Endothelial cell (in vitro differentiated cells): ENCODE data around the gene SKIDA1. TPM values are rescaled to one million over a fixed set of nuclear protein-coding genes. Genes with fewer than 3 reads are reported as not detected.

Experiments used
- DNase-seq: peaks from one replicate; pipeline ENCODE4 v3.0.0; 2021; ENCODE audit warnings: low spot score
- H3K27ac Mint-ChIP-seq: one replicate; pipeline ENCODE4 v1.8.0; 2021; ENCODE audit warnings: mixed read lengths, inconsistent platforms; ENCODE audit not compliant: unreplicated experiment
- H3K27me3 Mint-ChIP-seq: one replicate; pipeline ENCODE4 v1.8.0; 2021; ENCODE audit warnings: mild to moderate bottlenecking, moderate library complexity, mixed read lengths, inconsistent platforms; ENCODE audit not compliant: unreplicated experiment
- H3K36me3 Mint-ChIP-seq: one replicate; pipeline ENCODE4 v1.8.0; 2021; ENCODE audit warnings: mild to moderate bottlenecking, low read depth, mixed read lengths, inconsistent platforms; ENCODE audit not compliant: unreplicated experiment
- H3K4me1 Mint-ChIP-seq: one replicate; pipeline ENCODE4 v1.8.0; 2021; ENCODE audit warnings: mild to moderate bottlenecking, mixed read lengths, inconsistent platforms; ENCODE audit not compliant: unreplicated experiment
- H3K4me3 Mint-ChIP-seq: one replicate; pipeline ENCODE4 v1.8.0; 2021; ENCODE audit warnings: mild to moderate bottlenecking, mixed read lengths, inconsistent platforms; ENCODE audit not compliant: unreplicated experiment
- H3K9me3 Mint-ChIP-seq: one replicate; pipeline ENCODE4 v1.8.0; 2021; ENCODE audit warnings: mixed read lengths, inconsistent platforms; ENCODE audit not compliant: unreplicated experiment
- total RNA-seq: library from RNA; stranded (reverse); fragmentation: NEBNext Ultra II Directional; extraction: Animal tissue kit (Norgen Biotek cat#: 25700); gene quantifications from one replicate; pipeline ENCODE4 v1.2.1, GENCODE V29; 2021; ENCODE audit not compliant: unreplicated experiment
- TF ChIP-seq, protein P1 (sequence below): fragments of 200-600 bp; sonication (generic); IDR thresholded peaks from one replicate; pipeline ENCODE4 v1.5.0; 2021; ENCODE audit warnings: antibody characterized with exemption; ENCODE audit not compliant: unreplicated experiment

The SKIDA1 gene
- total RNA-seq, 1 donor from 2014 or later, result 5.9 TPM

DNA sequence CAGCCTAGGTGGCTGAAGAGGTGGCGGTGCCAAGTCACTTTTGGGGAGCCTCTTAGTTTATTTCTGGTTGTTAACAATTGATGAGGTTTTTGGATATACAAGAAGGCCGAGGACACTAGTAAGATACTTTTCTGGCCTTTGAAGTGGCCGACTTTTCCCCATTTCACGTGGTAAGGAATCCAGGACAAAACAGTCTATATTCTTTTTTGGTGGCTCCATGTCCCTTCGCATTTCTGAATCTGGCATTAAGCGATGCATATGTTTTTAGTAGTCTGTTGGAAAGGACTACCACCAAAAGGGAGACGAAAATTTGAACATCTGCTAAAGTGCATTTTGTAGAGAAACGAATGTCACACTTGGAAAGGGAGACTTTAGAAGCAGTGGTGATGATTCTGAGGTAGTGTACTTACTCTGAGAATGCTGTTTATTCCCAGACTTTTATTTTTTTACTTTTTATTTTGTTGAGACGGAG lies 10.0 kb upstream of the SKIDA1 start:
- H3K27ac Mint-ChIP-seq, result no peak overlapping the region
- TF ChIP-seq, protein P1, sequence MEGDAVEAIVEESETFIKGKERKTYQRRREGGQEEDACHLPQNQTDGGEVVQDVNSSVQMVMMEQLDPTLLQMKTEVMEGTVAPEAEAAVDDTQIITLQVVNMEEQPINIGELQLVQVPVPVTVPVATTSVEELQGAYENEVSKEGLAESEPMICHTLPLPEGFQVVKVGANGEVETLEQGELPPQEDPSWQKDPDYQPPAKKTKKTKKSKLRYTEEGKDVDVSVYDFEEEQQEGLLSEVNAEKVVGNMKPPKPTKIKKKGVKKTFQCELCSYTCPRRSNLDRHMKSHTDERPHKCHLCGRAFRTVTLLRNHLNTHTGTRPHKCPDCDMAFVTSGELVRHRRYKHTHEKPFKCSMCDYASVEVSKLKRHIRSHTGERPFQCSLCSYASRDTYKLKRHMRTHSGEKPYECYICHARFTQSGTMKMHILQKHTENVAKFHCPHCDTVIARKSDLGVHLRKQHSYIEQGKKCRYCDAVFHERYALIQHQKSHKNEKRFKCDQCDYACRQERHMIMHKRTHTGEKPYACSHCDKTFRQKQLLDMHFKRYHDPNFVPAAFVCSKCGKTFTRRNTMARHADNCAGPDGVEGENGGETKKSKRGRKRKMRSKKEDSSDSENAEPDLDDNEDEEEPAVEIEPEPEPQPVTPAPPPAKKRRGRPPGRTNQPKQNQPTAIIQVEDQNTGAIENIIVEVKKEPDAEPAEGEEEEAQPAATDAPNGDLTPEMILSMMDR, result no peak

DNA sequence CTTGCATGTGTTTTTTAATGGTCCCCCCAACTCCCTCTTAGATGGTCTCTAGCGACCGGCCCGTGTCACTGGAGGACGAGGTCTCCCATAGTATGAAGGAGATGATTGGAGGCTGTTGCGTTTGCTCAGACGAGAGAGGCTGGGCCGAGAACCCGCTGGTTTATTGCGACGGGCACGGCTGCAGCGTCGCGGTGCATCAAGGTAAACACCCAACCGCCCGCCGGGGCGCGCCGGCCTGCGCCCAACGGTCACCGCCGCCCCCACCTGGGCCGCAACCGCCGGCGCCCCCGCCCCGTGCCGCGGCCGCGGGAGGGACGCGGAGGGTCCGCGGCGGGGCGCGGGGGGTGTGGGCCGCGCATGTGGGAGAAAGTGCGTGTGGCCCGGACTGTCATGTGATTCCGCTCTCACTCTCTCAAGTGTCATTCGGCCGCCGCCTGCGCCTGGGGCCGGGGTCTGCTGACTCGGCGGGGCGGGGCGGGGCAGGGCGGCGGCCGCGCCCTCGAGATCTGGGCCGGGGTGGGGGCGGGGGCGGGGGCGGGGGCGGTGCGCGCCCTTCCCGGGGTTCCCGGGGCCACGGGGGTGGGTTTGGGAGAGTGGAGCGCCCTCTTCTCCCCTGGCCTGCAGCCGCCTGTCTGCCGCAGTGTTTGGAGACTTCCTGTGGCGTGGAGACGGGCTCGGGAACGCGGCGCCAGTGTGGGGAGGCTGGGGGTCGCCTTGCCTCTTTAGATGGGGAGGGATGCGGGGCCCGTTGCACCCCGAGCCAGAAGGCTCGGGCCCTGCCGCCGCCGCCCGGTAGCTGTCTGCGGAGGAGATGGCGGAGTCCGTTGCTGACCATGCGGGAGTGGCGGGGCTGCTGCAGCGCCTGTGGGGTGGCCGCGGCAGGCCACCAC lies 9.4 kb upstream of the SKIDA1 start:
- DNase-seq, result peak; percentile 42
- no peak overlapping the region for H3K27ac Mint-ChIP-seq
- H3K36me3 Mint-ChIP-seq, result peaks cover 5% of the 10 kb centered on the region
- peaks cover 15% of the 10 kb centered on the region for H3K4me1 Mint-ChIP-seq
- H3K4me3 Mint-ChIP-seq, result peak overlapping the region; percentile 92
- peaks cover 9% of the 10 kb centered on the region for H3K27me3 Mint-ChIP-seq
- TF ChIP-seq, protein P1, result no peak
- H3K9me3 Mint-ChIP-seq, result no peaks in the 10 kb centered on the region

More for the DNA sequence above, 10.0 kb upstream of the SKIDA1 start:
- Mint-ChIP-seq H3K4me3 (peak overlapping the region; percentile 84), H3K4me1 (peaks cover 15% of the 10 kb centered on the region), H3K27me3 (peaks cover 9% of the 10 kb centered on the region), H3K9me3 (no peaks in the 10 kb centered on the region), H3K36me3 (peaks cover 5% of the 10 kb centered on the region)
- no peak for DNase-seq

- no peaks in the 10 kb centered on the region for H3K9me3 Mint-ChIP-seq
- peak overlapping the region; percentile 92 for H3K4me3 Mint-ChIP-seq
- no peak overlapping the region for H3K27ac Mint-ChIP-seq
- DNase-seq, result no peak
- H3K27me3 Mint-ChIP-seq, result peaks cover 9% of the 10 kb centered on the region
- TF ChIP-seq, protein P1, result no peak
- peaks cover 19% of the 10 kb centered on the region for H3K4me1 Mint-ChIP-seq
- peaks cover 5% of the 10 kb centered on the region for H3K36me3 Mint-ChIP-seq
Observed at GRCh38 chr10:21534280-21534586, 8.8 kb upstream of the SKIDA1 start.

- peaks cover 5% of the 10 kb centered on the region for H3K36me3 Mint-ChIP-seq
- peaks cover 10% of the 10 kb centered on the region for H3K27me3 Mint-ChIP-seq
- H3K4me3 Mint-ChIP-seq, result peak within 1 kb of the TSS; percentile 95
- peaks cover 23% of the 10 kb centered on the region for H3K4me1 Mint-ChIP-seq
- no peaks in the 10 kb centered on the region for H3K9me3 Mint-ChIP-seq
- peak within 1 kb of the TSS; percentile 95 for H3K27ac Mint-ChIP-seq
- DNase-seq, result peak; percentile 96
- TF ChIP-seq, protein P1, result no peak
Observed at GRCh38 chr10:21533467-21534279, 8.2 kb upstream of the SKIDA1 start, which contains the start of gene MLLT10. MLLT10 (plus strand) TSS chr10:21534232; CDS start chr10:21534645, 413 bp downstream.
